Epithelial cell of esophagus (primary cell): ENCODE measurements around the gene ACIN1.

Experiments used
- DNase-seq: peaks from one replicate; pipeline ENCODE4 v3.0.0; 2010; ENCODE audit warnings: low read depth
- H3K4me3 ChIP-seq: 2 replicates; pipeline ENCODE4 v1.5.1; 2011; ENCODE audit warnings: mild to moderate bottlenecking, low read length, control low read depth
- TF ChIP-seq, protein P1 (sequence below): IDR thresholded peaks from 2 replicates; pipeline ENCODE4 v1.5.1; 2011; ENCODE audit warnings: low read depth, mild to moderate bottlenecking, low read length, control low read depth, inconsistent platforms; ENCODE audit not compliant: insufficient read depth; ENCODE audit errors: missing control alignments

Gene ACIN1

GRCh38 chr14:23093104-23093503 is 1.8 kb downstream of the ACIN1 start:
- TF ChIP-seq, protein P1, sequence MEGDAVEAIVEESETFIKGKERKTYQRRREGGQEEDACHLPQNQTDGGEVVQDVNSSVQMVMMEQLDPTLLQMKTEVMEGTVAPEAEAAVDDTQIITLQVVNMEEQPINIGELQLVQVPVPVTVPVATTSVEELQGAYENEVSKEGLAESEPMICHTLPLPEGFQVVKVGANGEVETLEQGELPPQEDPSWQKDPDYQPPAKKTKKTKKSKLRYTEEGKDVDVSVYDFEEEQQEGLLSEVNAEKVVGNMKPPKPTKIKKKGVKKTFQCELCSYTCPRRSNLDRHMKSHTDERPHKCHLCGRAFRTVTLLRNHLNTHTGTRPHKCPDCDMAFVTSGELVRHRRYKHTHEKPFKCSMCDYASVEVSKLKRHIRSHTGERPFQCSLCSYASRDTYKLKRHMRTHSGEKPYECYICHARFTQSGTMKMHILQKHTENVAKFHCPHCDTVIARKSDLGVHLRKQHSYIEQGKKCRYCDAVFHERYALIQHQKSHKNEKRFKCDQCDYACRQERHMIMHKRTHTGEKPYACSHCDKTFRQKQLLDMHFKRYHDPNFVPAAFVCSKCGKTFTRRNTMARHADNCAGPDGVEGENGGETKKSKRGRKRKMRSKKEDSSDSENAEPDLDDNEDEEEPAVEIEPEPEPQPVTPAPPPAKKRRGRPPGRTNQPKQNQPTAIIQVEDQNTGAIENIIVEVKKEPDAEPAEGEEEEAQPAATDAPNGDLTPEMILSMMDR = no peak
- H3K4me3 ChIP-seq = no peak overlapping the region

DNA sequence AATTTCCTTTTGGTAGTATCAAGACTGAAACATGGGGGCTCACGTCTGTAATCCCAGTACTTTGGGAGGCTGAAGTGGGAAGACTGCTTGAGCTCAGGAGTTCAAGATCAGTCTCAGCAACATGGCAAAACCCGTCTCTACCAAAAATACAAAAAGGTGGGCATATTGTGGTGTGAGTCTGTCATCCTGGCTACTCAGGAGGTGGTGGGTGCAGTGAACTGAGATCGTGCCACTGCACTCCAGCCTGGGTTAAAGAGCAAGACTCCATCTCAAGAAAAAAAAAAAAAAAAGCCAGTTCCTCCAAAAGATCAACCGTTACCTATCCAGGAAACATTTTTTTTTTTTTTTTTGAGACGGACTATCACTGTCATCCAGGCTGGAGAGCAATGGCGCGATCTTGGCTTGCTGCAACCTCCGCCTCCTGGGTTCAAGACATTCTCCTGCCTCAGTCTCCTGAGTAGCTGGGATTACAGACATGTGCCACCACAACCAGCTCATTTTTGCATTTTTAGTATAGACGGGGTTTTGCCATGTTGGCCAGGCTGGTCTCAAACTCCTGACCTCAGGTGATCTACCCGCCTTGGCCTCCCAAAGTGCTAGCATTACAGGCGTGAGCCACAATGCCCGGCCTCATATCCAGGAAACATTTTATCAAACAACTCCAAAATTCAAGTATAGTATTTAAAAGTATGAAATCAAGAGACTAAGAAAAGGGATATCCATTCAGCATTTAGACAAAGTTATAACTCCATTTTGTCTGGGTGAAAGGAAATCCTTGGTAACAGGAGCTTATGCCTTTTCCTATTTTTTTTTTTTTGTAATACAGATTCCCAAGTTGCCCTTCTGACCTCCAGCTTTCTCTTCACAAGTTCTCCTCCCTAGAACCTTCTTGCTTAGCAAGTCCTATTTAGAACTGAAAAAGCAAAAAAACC is 3.4 kb downstream of the ACIN1 start:
- DNase-seq = no peak
- TF ChIP-seq, protein P1 = no peak
- H3K4me3 ChIP-seq = no peak overlapping the region

More at GRCh38 chr14:23093104-23093503, 1.8 kb downstream of the ACIN1 start:
- DNase-seq = no peak

GRCh38 chr14:23090254-23090636 is 4.7 kb downstream of the ACIN1 start:
- no peak overlapping the region for H3K4me3 ChIP-seq
- DNase-seq = no peak
- TF ChIP-seq, protein P1 = no peak

- DNase-seq = peak; percentile 15
- H3K4me3 ChIP-seq = no peak overlapping the region
- TF ChIP-seq, protein P1 = no peak
These were observed 5.3 kb downstream of the ACIN1 start for GRCh38 chr14:23089498-23090253.

GRCh38 chr14:23086565-23086964 is 8.4 kb downstream of the ACIN1 start:
- no peak overlapping the region for H3K4me3 ChIP-seq
- no peak for DNase-seq
- TF ChIP-seq, protein P1 = no peak

- DNase-seq = peak; percentile 54
- TF ChIP-seq, protein P1 = no peak
- no peak overlapping the region for H3K4me3 ChIP-seq
These were observed 9.5 kb downstream of the ACIN1 start for GRCh38 chr14:23085458-23085857.
